Measurements from ENCODE around the gene DDC.

GRCh38 chr7:50466815-50467585, 98.2 kb downstream of the DDC start:
- no peak for TF ChIP-seq EP300 (IDR thresholded peaks at IDR 0.05; ENCODE audit: low read depth)
- no peak for TF ChIP-seq CTCF (IDR thresholded peaks at IDR 0.05)
- no peak for TF ChIP-seq POLR2A (IDR thresholded peaks at IDR 0.05)
- no peak for TF ChIP-seq POLR2AphosphoS5 (IDR thresholded peaks at IDR 0.05)
